ENCODE measurements around the gene ZNF408.
A peak's percentile ranks its signal among the peaks of the same experiment; 100 is the strongest.

ZNF408 gene

DNA sequence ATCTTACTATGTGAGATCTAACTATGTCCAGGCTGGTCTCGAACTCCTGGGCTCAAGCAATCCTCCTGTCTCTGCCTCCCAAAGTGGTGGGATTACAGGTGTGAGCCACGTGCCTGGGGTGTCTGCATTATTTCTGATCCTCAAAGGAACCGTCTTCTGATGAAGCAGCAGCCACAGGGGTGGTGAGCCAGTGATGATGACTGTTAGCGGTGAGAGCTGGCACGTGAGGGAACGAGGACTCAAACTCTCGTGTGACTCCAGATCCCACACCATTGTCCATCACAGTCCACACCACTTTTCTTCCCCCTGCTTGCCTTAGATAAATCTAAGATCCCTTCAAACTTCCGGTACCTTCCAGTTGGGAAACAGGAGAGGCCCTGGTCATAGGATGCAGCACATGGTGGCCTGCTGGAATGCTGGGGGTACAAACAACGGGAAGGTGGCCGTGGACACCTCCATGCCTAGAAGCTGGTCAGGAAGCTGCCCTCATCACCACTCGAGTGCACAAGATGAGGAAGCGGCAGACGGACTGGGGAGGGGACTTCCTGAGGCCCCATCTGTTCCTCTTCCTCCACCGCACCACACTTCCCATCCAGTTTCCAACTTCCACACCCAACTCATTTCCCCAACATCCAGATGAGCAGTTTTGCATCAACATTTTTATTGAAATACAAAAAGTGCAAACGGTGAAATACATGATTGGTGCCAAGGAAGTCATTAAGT is 24.2 kb upstream of the ZNF408 start:
- no peak for DNase-seq

DNA sequence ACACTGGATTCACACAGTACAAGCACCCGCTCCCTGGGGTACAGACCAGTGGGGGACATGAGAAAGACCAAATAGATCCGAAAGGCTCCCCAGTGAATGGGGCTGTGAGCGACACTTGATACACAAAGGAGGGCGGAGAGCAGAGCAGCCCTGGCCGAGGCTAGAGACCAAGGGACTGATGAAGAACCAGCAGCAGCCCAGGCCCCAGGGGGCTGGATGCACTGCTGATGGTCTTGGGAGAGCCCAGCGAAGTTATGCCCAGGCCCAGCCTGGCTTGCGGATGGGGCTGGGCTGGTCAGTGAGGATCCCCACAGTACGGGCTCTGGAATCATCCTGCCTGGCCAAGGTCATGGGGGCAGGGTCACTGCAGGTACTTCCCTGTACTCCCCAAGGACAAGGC is 23.7 kb upstream of the ZNF408 start:
- no peak for DNase-seq

DNA sequence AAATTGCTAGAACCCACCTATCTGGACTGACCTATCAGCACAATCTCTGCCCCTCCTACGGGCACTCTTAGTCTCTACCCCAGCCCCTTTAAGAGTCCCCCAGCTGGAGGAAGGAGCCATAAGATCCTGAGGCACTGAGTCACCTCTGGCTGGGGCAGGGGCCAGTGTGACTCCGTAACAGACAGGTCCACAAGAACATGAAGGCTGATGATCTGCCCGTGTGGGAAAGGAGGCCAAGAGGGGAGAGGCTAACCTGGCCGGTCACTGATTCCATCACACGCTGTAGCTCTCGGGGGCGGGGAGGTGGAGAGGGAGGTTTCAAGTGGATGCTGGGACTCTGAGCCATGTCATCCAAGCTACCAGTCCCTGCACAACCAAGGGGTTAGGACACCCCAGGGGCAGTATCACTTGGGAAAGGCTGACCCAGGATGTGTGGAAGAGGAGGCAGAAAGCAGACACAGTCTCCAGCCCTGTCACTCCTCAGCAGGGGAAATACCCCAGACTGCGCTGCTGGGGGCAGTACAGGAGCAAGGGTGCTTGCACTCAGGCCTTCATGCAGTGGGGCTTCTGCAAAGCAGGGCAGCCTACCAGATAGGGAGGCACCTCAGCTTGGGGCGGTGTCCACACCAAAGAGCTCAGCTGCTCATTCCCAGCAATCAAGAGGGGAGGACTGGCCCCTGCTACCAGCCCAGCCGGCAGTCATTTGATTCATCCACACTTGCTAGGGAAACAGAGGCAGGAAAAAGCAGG is 22.7 kb upstream of the ZNF408 start:
- DNase-seq, result no peak

DNA sequence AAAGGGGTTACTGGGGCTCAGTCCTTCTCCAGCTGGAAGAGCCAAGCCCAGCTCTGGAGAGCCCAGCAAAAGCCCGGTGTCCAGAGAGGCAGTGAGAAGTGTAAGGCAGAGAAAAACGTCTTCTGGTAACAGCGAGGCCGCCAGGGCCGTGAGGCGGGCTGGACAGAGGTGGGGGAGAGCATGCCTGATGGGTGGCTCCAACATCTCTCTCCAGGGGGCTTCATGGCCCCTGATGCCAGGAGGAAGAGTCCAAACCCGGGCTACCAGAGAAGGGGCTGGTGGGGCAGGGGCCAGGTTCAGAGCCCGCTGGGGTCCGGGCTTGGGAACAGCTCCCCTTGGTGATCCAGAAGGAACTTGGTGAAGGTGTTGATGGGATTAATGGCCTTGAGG is 22.1 kb upstream of the ZNF408 start:
- no peak for DNase-seq

DNA sequence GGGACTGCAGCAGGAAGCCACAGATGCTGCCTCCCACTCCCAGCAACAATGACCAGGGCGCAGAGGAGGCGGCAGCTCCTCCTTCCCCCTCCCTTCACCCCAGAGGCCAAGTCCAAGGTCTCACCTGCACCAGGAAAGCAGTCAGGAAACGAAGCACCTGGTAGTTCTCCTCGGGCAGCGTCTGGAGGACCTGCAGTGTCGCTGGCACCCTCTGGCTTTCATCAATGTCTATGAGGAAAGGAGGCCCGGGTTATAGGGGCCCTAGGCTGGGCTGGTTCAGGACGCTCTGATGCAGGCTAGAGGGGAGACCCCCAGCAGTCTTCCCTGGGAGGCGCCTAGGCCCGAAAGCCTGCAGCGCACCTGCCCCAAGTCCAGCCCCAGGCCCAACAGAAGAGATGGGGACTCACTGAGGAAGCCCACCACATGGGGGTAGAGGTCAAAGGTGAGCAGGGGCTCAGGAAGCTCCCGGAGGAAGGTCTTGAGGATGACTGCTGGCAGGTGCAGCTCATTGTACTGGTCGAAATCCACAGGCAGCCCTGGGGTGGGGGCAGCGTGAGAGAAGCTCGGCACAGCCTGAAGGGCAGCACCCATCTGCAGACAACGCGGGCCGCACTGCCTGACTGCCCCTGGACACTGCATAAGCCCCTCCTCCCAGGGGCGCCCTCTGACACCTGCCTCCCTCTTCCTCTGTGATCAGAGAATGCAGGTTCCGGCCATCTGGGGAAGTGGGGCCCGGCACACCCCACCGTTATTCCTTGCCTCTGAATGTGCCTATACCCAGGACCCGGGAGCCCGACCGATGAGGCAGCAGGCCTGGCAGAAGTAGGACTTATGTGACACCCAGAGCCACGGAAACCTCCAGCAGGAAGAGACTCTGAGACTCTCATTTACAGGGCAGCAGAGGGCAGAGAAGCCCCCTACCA is 21.3 kb upstream of the ZNF408 start:
- DNase-seq, result no peak

DNA sequence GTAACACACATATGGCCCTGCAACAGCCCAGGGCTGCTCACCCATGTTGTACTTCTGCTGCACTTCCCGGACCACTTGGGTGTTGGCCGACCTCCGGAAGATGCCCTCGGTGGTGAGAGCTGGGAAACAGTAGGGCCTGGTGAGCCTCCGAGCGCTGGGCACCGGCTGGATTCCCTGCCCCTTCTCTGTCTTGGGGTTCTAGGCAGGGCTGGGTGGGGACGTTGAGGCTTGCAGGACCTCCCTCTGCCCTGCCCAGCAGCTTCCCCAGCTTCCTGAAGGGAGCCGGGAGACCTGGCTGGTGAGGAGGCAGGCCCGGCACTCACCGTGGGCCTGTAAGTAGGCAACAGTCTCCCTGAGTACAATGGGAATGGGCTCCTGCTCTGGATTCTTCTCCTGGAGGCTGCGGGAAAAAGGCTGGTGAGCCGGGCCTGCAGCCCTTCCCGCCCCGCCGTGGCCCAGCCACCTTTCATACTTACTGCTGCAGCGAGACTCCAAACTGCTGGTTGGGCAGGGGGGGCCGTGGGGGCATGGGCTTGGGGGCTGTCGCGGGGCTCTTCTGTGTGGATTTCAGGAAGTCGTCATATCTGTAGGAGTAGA is 20.6 kb upstream of the ZNF408 start:
- no peak for DNase-seq

DNA sequence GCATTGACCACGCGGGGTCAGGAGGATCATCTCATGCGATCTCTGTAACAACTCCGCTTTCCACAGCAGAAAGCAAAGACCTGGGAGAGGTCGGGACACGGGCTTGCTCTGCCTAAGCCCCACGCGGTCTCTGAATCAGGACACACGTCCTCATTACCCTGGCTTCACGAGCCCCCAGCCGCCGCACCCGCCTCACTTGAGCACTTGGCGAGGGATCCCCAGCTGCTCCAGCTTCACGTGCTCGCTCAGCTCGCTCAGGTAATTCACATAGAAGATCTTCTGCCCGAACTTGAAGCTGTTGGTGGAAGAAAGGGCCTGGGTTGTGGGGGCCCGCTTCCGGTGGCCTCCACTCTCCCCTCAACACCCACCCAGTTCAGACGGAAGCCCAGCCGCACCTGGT is 20.0 kb upstream of the ZNF408 start:
- DNase-seq, result no peak

DNA sequence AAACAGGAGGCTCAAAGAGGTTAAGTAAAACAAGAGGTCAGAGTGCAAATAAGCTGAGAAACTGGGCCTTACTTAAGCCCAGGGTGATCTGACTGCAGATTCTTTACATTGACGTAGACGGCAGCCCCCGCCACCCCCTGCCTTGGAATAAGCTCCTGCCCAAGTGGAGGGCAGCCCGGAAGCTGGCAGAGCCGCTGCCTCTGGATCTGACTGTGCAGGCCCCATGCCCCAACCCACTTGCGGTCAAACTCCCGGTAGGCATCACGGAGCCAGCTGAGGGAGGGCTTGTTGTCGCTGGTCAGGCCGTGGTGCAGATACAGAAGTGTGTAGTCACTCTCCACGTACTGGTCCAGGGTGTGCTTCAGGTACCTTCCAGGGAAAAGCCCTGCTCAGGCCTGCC is 19.0 kb upstream of the ZNF408 start:
- no peak for DNase-seq

DNA sequence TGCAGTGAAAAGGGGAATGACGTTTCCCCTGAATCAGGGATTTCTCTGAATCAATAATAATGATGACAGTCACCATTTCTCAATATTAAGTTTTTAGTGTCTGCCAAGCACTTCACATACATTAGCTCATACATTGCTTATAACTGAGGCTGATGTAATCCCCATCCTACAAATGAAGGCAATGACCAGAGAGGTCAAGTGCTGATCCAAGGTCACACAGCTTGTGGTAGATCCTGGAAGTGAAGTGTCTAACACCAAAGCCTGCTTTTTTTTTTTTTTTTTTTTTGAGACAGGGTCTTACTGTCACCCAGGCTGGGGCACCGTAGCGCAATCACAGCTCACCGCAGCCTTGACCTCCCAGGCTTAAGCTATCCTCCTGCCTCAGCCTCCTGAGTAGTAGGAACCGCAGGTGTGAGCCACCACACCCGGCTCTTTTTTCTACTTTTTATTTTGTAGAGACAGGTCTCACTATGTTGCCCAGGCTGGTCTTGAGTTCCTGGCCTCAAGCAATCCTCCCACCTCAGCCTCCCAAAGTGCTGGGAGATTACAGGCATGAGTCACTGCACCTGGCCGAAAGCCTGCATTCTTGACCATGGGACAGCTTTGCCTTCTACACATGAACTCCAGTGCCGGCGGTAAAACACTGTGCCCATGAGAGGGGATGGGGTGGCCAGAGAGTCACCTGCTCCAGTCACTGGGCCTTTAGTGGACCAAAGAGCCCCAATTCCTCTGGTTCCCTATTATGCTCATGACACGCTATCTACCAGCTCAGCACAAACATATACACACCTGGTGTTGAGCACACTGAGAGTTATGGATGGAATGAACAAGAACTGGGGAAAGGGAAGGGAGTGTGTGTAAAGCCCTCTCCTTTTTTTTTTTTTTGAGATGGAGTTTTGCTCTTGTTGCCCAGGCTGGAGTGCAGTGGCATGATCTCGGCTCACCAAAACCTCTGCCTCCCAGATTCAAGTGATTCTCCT is 17.8 kb upstream of the ZNF408 start:
- no peak for DNase-seq

DNA sequence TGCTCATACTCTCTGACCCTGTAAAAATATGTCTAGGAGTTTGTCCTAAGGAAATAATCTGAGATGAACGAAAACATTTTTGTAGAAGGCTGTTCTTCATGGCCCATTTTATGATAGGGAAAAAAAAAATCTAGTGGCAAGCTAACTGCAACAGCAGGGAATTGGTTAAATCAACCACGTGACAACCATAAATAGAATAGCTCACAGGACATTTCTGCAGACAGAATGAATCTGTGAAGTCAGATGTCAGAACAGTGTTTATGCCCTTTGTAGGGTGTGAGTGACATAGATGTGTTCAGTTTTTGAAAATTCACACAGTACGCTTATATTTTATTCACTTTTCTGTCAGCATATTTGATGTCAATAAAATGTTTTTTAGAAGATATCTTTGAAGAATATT is 16.5 kb upstream of the ZNF408 start:
- DNase-seq, result no peak

DNA sequence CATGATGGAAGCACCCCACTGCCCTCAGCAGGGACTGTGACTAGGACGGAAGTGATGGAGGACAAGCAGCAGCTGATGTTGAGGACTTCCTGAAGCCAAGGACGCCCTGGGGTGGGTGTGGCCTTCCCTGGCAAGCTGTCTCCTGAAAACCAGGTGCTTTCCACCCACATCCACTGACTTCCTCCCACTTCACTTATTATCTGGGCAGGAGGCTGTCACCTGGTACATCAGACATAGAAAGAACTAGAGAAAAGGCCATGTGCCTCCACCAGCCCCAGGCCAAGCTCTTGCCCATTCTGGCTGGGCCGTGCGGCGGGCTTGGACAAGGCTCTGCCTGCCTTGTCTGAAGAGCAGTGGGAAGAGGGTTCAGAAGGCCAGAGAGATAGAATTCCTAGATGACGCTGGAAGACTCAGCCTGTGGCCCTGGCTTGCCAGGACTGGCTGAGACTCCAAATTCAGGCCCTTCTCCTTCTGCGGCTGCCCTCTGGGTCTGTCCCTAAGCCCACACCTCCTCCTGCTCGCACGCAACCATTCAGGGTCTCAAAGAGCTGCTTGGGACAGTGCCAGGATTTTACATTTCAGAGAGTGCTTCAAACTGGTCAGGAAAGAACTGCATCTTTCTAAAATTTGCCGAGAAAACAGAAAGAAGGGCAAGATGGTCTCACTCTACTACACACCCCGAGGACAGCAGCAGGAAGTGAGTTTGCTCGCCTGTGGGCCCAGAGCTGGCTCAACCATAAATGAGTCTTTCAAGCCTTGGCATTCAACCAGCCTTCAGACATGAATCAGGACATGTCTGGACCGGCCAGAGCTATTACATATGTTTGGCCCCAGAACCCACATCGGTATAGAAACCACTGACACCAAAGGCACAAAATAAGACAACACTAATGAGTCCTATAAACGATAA is 13.7 kb upstream of the ZNF408 start:
- DNase-seq, result peak; percentile 66

DNA sequence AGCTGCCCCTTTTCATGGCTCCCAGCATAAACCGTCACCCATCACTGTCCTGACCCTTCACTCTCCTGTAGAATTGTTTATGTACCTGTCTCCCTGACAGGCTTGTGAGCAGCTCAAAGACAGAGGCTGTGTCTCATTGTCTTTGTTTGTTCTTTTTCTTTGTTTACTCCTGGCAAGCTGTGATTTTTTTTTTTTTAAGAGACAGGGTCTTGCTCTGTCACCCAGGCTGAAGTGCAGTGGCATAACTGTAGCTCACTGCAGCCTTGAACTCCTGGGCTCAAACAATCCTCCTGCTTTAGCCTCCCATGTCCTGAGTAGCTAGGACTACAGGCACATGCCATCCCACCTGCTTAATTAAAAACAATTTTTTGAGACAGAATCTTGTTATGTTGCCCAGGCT is 10.1 kb upstream of the ZNF408 start:
- no peak for DNase-seq

DNA sequence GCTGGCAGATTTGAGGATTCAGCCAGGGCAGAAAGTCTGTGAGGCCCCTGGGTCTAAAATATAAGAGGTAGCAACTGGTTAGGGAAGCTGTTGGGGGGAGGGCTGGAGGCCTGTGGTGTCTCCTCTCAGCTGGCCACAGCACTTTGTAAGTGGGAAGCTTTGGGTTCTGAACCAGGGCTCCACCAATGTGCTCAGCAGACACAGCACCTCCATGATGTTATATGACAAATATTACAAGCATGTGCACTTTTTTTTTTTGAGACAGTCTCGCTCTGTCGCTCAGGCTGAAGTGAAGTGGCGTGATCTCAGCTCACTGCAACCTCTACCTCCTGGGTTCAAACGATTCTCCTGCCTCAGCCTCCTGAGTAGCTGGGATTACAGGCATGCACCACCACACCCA is 8.4 kb upstream of the ZNF408 start:
- DNase-seq, result no peak

DNA sequence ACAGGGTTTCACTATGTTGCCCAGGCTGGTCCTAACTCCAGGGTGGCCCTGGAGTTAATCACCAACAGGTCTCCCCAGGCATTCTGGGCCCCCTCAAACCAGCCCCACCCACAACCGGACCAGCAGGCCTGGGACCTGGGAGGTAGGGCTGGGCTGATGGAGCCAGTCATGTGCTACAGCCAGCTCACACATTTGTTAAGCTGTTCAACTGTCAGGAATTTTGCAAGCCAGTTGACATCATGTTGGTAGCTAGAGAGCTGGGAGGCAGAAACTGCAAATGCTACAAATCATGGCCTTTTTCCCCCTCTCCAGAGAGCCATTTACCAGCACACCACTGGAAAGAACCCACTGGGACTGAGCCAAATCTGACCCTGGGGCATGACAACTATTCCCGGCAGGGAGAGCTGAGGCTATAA is 7.2 kb upstream of the ZNF408 start:
- DNase-seq, result no peak

DNA sequence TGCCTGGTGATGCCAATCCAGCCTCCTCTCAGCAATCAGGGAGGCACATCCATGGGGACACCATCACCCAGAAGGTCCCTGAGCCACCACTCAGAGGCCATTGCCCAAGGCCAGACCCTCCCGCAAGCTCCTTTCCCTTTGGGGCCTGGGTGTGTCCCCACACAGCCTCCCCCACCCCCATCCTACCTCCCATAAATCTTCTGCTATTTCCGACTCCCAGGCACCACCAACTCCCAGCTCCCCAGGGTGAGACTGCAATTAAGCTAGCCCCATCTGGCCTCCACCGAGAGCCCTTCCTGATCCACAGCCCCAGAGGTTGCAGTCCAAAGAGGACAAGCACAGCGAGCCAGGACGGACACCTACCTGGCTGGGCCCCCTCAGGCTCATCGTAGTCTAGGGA is 6.8 kb upstream of the ZNF408 start:
- no peak for DNase-seq

DNA sequence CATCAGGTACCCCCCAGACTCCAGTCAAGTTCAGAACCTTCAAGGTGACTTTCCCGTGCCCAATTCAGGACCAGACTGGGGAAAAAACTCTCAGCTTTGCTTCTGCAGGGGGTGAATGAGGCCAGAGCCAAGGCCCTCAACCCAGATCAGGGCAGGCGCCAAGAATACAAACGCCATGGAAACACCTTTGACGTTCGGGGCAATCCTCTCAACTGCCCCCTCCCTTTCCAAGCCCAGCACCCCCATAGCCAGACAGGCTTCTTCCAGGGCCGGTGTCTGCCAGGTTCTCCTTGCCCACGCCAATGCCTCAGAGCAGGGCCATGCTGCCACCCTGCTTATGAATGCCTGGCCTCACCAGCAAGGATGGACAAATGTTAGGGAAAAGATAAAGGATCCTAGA is 6.2 kb upstream of the ZNF408 start:
- DNase-seq, result no peak

DNA sequence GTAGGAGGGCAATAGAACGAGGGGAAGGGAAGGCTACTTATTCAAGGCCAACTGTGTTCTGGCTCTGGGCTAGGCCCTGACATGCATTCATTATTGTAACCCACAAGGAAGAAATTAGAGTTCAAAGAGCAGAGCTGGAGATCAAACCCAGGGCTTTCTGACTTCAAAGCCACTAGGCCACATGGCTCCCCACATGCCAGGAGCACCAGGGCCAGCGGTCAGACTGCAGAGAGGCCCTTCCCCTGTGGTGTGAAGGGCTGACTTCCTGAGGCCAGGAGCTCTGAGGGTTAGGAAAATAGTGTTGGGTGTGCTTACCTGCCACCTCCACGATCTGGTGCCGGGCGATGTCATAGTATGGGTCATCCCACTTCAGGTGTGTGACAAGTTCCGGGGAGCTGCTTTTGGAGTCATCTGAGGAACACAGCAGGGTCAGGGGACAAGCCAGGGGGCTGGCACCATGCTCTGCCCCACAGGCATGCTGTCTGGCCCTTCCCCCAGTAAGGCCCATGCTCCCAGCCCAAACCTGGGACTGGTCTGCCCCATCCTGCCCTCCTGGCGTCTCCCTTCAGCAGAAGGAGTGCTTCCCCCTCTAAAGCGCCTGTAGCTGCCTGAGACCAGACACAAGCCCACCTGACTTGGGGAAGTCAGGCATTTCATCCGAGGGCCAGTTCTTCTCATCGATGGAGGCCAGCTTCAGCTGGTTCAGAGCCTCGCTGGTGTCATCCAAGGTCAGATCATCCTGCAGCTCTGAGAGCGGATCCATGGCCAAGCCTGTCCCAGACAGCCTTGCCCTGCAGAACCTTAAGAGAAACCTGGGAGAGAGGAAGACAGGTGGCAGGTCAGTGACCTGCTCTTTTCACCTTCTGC is 5.3 kb upstream of the ZNF408 start:
- DNase-seq, result no peak

DNA sequence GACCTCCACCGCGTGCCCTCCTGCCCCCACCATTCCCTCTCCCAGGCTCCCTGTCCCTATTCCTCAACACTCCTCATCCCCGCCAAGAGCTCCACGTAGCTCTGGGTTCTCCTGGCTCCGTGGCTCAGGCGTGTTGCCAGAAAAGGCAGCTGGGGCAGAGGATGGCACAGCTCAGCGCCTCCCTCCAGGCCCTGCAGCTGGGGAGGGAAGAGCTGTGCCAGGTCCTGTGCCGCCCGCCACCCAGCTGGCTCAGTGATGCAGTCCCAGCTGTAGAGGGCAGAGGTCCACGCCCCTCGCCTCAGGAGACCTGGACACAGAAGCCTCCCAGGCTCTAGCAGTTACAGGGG is 4.6 kb upstream of the ZNF408 start:
- peak; percentile 79 for DNase-seq

DNA sequence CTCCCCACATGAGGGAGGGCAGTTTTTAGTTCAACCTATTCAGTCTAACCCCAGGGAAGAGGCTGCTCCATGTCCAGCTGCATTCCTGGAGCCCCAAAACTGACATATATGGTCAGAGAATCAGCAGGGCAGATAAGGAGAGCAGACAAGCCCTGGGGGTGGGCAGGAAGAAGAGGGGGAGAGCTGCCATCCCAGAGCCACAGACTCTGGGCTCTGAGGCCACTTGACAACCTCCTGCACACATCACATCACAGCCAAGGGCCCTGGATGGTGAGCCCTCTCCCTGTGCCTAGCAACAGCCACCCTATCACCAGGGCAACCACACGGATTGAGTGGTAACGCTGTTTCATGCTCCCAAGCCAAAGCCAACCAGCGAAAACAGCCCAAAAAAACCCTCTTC is 3.5 kb upstream of the ZNF408 start:
- no peak for DNase-seq

DNA sequence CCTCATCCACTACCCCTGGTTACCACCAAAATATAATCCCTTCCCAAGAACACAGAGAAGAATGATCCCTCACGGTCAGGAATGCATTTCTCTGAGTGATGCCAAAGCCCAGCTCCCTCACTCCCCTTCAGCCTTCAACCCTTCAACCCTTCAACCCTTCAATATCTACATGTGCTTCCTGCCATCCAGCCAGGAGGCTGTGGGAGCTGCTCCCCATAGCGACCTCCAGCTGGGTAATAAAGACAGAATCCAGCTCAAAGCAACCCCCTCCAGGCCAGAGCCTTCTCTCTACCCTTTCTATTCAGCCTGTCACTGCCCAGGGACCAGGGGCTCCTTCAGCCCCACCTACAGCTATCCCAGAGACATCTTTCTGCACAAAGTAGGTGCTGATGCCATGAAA is 3.1 kb upstream of the ZNF408 start:
- no peak for DNase-seq
